GM23248 (cell line): ENCODE results near the gene TMEM132C. TPM values are rescaled to one million over a fixed set of nuclear protein-coding genes. Genes with fewer than 3 reads are reported as not detected.

ENCODE experiments used
- DNase-seq: peaks from one replicate; pipeline ENCODE4 v3.0.0-alpha.2; 2015
- H2AFZ ChIP-seq: fragments of 200-600 bp; sonication (generic); 2 replicates; pipeline ENCODE4 v1.6.1; 2016; ENCODE audit warnings: antibody characterized with exemption
- H3F3A ChIP-seq: fragments of 200-600 bp; sonication (generic); 2 replicates; pipeline ENCODE4 v1.6.1; 2016; ENCODE audit warnings: mild to moderate bottlenecking, antibody characterized with exemption, mixed run types; ENCODE audit not compliant: insufficient read depth
- H3K27ac ChIP-seq: fragments of 200-600 bp; sonication (generic); 2 replicates; pipeline ENCODE4 v1.5.1; 2016; ENCODE audit warnings: mild to moderate bottlenecking
- H3K27me3 ChIP-seq: fragments of 200-600 bp; sonication (generic); replicated peaks from 2 replicates; pipeline ENCODE4 v1.6.1; 2016; ENCODE audit warnings: mild to moderate bottlenecking; ENCODE audit not compliant: insufficient read depth
- H3K36me3 ChIP-seq: fragments of 200-600 bp; sonication (generic); 2 replicates; pipeline ENCODE4 v1.6.1; 2016; ENCODE audit warnings: low read depth, mild to moderate bottlenecking
- H3K4me1 ChIP-seq: fragments of 200-600 bp; sonication (generic); 2 replicates; pipeline ENCODE4 v1.6.1; 2016; ENCODE audit warnings: mild to moderate bottlenecking; ENCODE audit not compliant: insufficient read depth
- H3K4me2 ChIP-seq: fragments of 200-600 bp; sonication (generic); one replicate; pipeline ENCODE4 v1.6.1; 2016; ENCODE audit warnings: mild to moderate bottlenecking; ENCODE audit not compliant: unreplicated experiment
- H3K4me3 ChIP-seq: fragments of 200-600 bp; sonication (generic); 2 replicates; pipeline ENCODE4 v1.5.1; 2016; ENCODE audit warnings: mild to moderate bottlenecking
- H3K79me2 ChIP-seq: fragments of 200-600 bp; sonication (generic); 2 replicates; pipeline ENCODE4 v1.6.1; 2016; ENCODE audit warnings: mild to moderate bottlenecking; ENCODE audit not compliant: insufficient read depth
- H3K9ac ChIP-seq: fragments of 200-600 bp; sonication (generic); 2 replicates; pipeline ENCODE4 v1.6.1; 2016; ENCODE audit warnings: mild to moderate bottlenecking
- H3K9me2 ChIP-seq: fragments of 200-600 bp; sonication (generic); 2 replicates; pipeline ENCODE4 v1.6.1; 2016; ENCODE audit warnings: mixed run types, mild to moderate bottlenecking, moderate library complexity; ENCODE audit not compliant: insufficient read depth
- H3K9me3 ChIP-seq: fragments of 200-600 bp; sonication (generic); one replicate; pipeline ENCODE4 v1.6.1; 2017; ENCODE audit warnings: low read depth
- H4K20me1 ChIP-seq: fragments of 200-600 bp; sonication (generic); 2 replicates; pipeline ENCODE4 v1.6.0; 2016; ENCODE audit not compliant: insufficient read depth
- EZH2 ChIP-seq: fragments of 200-600 bp; sonication (generic); IDR thresholded peaks from 2 replicates; pipeline ENCODE4 v1.6.1; 2018; ENCODE audit warnings: antibody characterized with exemption, mild to moderate bottlenecking; ENCODE audit not compliant: insufficient read depth, poor library complexity, severe bottlenecking
- EZH2phosphoT487 ChIP-seq: fragments of 200-600 bp; sonication (generic); IDR thresholded peaks from 2 replicates; pipeline ENCODE4 v1.6.1; 2018; ENCODE audit warnings: antibody characterized with exemption, moderate library complexity, mild to moderate bottlenecking, low read depth; ENCODE audit not compliant: insufficient read depth
- whole genome bisulfite sequencing, 2 experiments: methylation state at CpG; one replicate each; pipeline ENCODE4 v1.1.6; 2015 to 2017; ENCODE audit warnings: low lambda C conversion rate in 2 of 2, low coverage in 1 of 2; ENCODE audit errors: missing lambda C conversion rate in 2 of 2; 5-methylcytosine and 5-hydroxymethylcytosine counted together
- in situ Hi-C: fragments of 300-500 bp; cut with MboI; formaldehyde crosslinking; loops from 2 replicates; pipeline ENCODE4 v1.15.0; 2020
- polyA plus RNA-seq: library from polyadenylated mRNA; unstranded; fragments of >200 nt; fragmentation: Nextera tagmentation; extraction: Ambion mirVana; gene quantifications from 2 replicates; pipeline ENCODE4 v1.2.1, GENCODE V29; 2016
- total RNA-seq: library from RNA; depleted of rRNA; stranded (reverse); fragments of >200 nt; shearing (Covaris generic); gene quantifications from 2 replicates; pipeline ENCODE4 v1.2.3, GENCODE V29; 2014

The TMEM132C gene
- total and polyA plus RNA-seq, 2 experiments from 2014 or later: not detected

GRCh38 chr12:128337431-128338170 lies 70.6 kb downstream of the TMEM132C start:
- Histone ChIP-seq H3K9ac (no peak overlapping the region), H3K79me2 (no peaks in the 10 kb centered on the region), H3K9me3 (no peaks in the 10 kb centered on the region), H3K27ac (no peak overlapping the region), H3K9me2 (no peaks in the 10 kb centered on the region), H3K36me3 (no peaks in the 10 kb centered on the region), H4K20me1 (no peaks in the 10 kb centered on the region), H3K4me3 (no peak overlapping the region), H3K4me2 (no peak overlapping the region), H2AFZ (no peak overlapping the region), H3K4me1 (no peaks in the 10 kb centered on the region), H3F3A (no peaks in the 10 kb centered on the region), H3K27me3 (no peaks in the 10 kb centered on the region)
- 8 to 9% methylated on average over 10 of the region's 10 CpGs for WGBS, 2 experiments
- TF ChIP-seq EZH2phosphoT487: no peak
- TF ChIP-seq EZH2: no peak
- in situ Hi-C loops: no loop called here
- no peak for DNase-seq

- TF ChIP-seq EZH2: no peak
- no peak for TF ChIP-seq EZH2phosphoT487
- no peak overlapping the region for H3K27ac ChIP-seq
- H3K9ac ChIP-seq: no peak overlapping the region
- H4K20me1 ChIP-seq: no peaks in the 10 kb centered on the region
- no peaks in the 10 kb centered on the region for H3K9me2 ChIP-seq
- no peak overlapping the region for H3K4me2 ChIP-seq
- no peak overlapping the region for H2AFZ ChIP-seq
- no peaks in the 10 kb centered on the region for H3K79me2 ChIP-seq
- H3K4me1 ChIP-seq: no peaks in the 10 kb centered on the region
- H3K4me3 ChIP-seq: no peak overlapping the region
- H3K36me3 ChIP-seq: no peaks in the 10 kb centered on the region
- no peaks in the 10 kb centered on the region for H3K27me3 ChIP-seq
- H3F3A ChIP-seq: no peaks in the 10 kb centered on the region
- 2% methylated on average over 9 of the region's 9 CpGs for WGBS, 2 experiments
- in situ Hi-C loops: no loop called here
- H3K9me3 ChIP-seq: no peaks in the 10 kb centered on the region
- no peak for DNase-seq
Observed at GRCh38 chr12:128338386-128339125, 71.6 kb downstream of the TMEM132C start.

GRCh38 chr12:128339126-128339520 lies 72.2 kb downstream of the TMEM132C start:
- no peaks in the 10 kb centered on the region for H3F3A ChIP-seq
- H3K27me3 ChIP-seq: no peaks in the 10 kb centered on the region
- no peak overlapping the region for H3K27ac ChIP-seq
- WGBS, 2 experiments: 0 to 3% methylated on average over 6 of the region's 6 CpGs
- no peaks in the 10 kb centered on the region for H3K79me2 ChIP-seq
- H3K9ac ChIP-seq: no peak overlapping the region
- H3K4me2 ChIP-seq: no peak overlapping the region
- no peak overlapping the region for H3K4me3 ChIP-seq
- TF ChIP-seq EZH2phosphoT487: no peak
- no peak for TF ChIP-seq EZH2
- DNase-seq: no peak
- H3K9me2 ChIP-seq: no peaks in the 10 kb centered on the region
- H4K20me1 ChIP-seq: no peaks in the 10 kb centered on the region
- H2AFZ ChIP-seq: no peak overlapping the region
- no peaks in the 10 kb centered on the region for H3K4me1 ChIP-seq
- H3K9me3 ChIP-seq: no peaks in the 10 kb centered on the region
- no peaks in the 10 kb centered on the region for H3K36me3 ChIP-seq
- in situ Hi-C loops: no loop called here

- no peak for DNase-seq
- Histone ChIP-seq H3K4me2 (no peak overlapping the region), H3K9me3 (no peaks in the 10 kb centered on the region), H3K9me2 (no peaks in the 10 kb centered on the region), H3K4me3 (no peak overlapping the region), H3K27ac (no peak overlapping the region), H3K79me2 (no peaks in the 10 kb centered on the region), H4K20me1 (no peaks in the 10 kb centered on the region), H3K27me3 (no peaks in the 10 kb centered on the region), H3K4me1 (no peaks in the 10 kb centered on the region), H3K36me3 (no peaks in the 10 kb centered on the region), H2AFZ (no peak overlapping the region), H3F3A (no peaks in the 10 kb centered on the region), H3K9ac (no peak overlapping the region)
- 0% methylated on average over 1 of the region's 1 CpG for WGBS, 2 experiments
- TF ChIP-seq EZH2phosphoT487: no peak
- no peak for TF ChIP-seq EZH2
- in situ Hi-C loops: no loop called here
Observed at GRCh38 chr12:128339631-128340030, 72.7 kb downstream of the TMEM132C start.
